Activated T-cell treated with anti-CD3 and anti-CD28 coated beads for 48 hours (primary cell): Measurements from ENCODE around the gene CNTRL.
A peak's percentile ranks its signal among the peaks of the same experiment; 100 is the strongest.
"Not testable (repeated sequence)": the region's sequence is repeated elsewhere in the genome, so short reads cannot be mapped to it uniquely, and the experiment has no call there.

ENCODE experiments used
- DNase-seq: peaks from one replicate; pipeline ENCODE4 v3.0.0-alpha.2; 2020; ENCODE audit warnings: low read depth

Gene CNTRL

GRCh38 chr9:121074370-121075250 lies at the start of gene CNTRL:
Gene CNTRL (plus strand): TSS chr9:121074955. CDS start chr9:121088327, 13,372 bp downstream.
- DNase-seq, result peak; percentile 96

GRCh38 chr9:121026260-121026691 lies 48.5 kb upstream of the CNTRL start:
- DNase-seq, result no peak

- no peak for DNase-seq
Observed at GRCh38 chr9:121026768-121027167, 48.0 kb upstream of the CNTRL start.

- not testable (repeated sequence) for DNase-seq
Observed at GRCh38 chr9:121028285-121028684, 46.5 kb upstream of the CNTRL start.

GRCh38 chr9:121029469-121029868 lies 45.3 kb upstream of the CNTRL start:
- no peak for DNase-seq

- no peak for DNase-seq
Observed at GRCh38 chr9:121034529-121034928, 40.2 kb upstream of the CNTRL start.

- DNase-seq, result not testable (repeated sequence)
Observed at GRCh38 chr9:121035717-121036116, 39.0 kb upstream of the CNTRL start.

- DNase-seq, result no peak
Observed at GRCh38 chr9:121038362-121038761, 36.4 kb upstream of the CNTRL start.

GRCh38 chr9:121038804-121039203 lies 36.0 kb upstream of the CNTRL start:
- no peak for DNase-seq

GRCh38 chr9:121048175-121048574 lies 26.6 kb upstream of the CNTRL start:
- DNase-seq, result no peak

GRCh38 chr9:121048618-121049017 lies 26.1 kb upstream of the CNTRL start:
- no peak for DNase-seq

GRCh38 chr9:121050128-121050988 lies 24.4 kb upstream of the CNTRL start, which contains the start of gene C5:
Gene C5 (minus strand): TSS chr9:121050275. CDS start chr9:121050246, 29 bp downstream.
- DNase-seq, result no peak

GRCh38 chr9:121053544-121053943 lies 21.2 kb upstream of the CNTRL start:
- no peak for DNase-seq

GRCh38 chr9:121055642-121056143 lies 19.1 kb upstream of the CNTRL start:
- DNase-seq, result no peak

- no peak for DNase-seq
Observed at GRCh38 chr9:121057821-121058220, 16.9 kb upstream of the CNTRL start.

- DNase-seq, result no peak
Observed at GRCh38 chr9:121059513-121059912, 15.2 kb upstream of the CNTRL start.

- DNase-seq, result no peak
Observed at GRCh38 chr9:121059998-121060636, 14.6 kb upstream of the CNTRL start.

- DNase-seq, result no peak
Observed at GRCh38 chr9:121066850-121067249, 7.9 kb upstream of the CNTRL start.

GRCh38 chr9:121067640-121068039 lies 7.1 kb upstream of the CNTRL start:
- no peak for DNase-seq

GRCh38 chr9:121069396-121069795 lies 5.4 kb upstream of the CNTRL start:
- no peak for DNase-seq

- DNase-seq, result no peak
Observed at GRCh38 chr9:121071370-121071755, 3.4 kb upstream of the CNTRL start.
